NCI-H446 (cell line): ENCODE data around the gene EPN1.

Source experiments
- DNase-seq, 2 experiments: peaks; one replicate each; lab custom pipeline; 2025; lab: John Stamatoyannopoulos, UW

Gene EPN1

GRCh38 chr19:55660991-55661390, 14.0 kb upstream of the EPN1 start:
- DNase-seq = no peak

DNA sequence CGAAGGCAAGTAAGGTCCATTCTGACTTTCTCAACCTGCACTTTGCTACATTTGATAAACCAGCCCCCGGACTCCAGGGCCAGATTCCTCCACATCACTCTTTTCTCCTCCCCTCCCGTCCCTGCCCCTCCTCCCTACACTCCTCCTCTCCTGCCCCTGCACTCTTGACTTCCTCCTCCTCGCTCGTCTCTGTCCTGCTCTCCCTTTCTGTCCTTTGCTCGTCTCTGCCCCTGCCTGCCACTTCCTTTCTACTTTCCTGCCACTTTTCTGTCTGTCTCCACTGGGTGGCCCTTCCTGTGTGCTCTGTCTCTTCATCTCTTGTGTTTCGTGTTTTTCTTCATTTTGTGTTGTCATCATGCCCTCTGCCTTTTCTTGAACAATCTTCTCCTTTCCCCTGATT, 13.2 kb upstream of the EPN1 start:
- DNase-seq = no peak

DNA sequence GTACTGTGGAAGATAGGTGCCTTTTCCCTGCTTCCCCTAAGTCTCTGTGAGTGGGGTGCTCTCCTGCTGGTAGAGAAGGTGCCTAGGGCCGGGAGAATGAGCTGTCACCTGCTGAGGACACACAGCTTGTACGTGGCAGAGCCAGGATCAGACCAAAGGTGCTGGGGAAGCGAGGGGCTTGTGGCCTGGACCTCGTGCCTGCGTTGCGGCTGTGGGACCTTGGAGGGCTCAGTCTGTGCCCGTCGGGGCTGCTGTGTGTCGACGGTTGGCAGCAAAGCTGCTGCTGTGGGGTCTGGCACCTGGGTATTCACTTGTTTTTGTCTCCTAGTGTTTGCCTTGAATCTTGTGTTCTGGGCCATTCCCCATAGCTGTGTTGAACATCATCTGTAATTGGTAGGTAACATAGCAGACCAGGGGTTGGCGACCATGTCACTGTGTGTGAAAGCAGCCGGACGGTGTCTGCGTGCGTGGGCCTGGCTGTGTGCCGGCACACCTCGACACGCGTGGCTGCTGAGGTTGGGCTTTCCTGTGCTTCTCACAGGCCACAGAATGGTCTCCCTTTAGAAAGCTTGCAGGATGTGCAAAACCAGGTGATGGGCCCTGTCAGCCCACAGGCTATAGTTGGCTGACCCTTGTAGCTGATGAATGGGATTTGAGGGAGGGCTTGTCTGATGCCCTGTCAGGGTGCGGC, 11.0 kb upstream of the EPN1 start:
- DNase-seq = no peak

DNA sequence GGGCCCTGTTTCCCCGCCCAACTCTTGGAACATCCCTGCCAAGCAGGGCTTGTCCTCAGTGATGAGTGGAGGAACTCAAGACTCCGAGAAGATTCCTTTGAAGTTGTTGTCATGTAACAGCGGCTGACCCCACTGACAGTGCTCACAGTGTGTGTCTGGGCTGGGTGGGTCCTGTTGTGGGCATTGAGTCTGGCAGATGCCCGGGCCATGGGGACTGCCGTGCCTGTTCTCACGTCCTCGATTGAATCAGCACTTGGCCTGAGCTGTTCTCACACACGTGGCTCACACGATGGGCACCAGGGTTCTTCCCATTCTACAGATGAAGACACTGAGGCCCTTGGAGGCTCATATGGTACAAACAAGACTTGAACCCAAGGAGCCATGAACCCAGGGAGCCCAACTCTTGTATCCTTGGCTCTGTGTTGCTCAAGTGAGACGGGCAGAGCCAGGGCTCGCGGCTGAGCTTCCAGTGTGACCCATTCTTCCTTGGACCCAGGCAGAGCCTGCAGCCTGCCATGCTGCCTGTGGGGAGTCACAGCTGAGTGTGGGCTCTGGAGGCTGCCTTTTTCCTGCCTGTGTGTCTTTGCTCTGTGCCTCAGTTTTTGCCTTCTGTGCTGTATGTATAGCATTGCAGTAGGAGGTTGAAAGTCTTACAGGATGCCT, 8.6 kb upstream of the EPN1 start:
- no peak for DNase-seq

GRCh38 chr19:55667006-55667381, 8.0 kb upstream of the EPN1 start:
- no peak for DNase-seq

DNA sequence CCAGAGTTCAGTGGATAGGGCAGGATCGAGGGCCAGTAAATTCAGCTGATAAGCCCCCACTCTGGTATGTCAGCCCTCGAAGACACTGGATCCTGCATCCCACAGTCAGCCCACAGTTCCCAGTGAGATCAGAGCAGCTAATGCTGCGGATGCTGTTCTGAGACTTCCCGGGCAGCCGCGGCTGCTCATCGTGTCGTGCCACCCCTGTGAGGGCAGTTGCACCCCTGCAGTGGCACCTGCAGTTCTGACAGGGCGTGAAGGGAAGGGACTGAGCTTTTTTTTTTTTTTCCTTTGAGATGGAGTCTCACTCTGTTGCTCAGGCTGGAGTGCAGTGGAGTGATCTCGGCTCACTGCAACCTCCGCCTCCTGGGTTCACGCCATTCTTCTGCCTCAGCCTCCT, 7.5 kb upstream of the EPN1 start:
- no peak for DNase-seq

DNA sequence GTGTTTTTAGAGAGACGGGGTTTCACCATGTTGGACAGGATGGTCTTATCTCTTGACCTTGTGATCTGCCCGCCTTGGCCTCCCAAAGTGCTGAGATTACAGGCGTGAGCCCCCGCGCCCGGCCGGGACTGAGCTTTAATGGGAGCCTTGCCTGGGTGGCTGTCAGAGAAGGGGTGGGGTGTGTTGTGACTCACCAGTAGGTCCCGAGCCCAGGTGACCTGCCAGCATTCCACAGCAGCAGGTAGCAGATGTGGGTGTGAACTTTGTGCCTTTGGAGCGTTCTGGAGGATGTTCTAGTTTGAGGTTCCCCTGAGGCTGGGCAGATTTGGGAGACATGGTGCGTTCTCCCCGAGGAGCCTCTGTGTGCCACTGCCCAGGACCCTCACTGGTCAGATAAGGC, 7.1 kb upstream of the EPN1 start:
- no peak for DNase-seq

DNA sequence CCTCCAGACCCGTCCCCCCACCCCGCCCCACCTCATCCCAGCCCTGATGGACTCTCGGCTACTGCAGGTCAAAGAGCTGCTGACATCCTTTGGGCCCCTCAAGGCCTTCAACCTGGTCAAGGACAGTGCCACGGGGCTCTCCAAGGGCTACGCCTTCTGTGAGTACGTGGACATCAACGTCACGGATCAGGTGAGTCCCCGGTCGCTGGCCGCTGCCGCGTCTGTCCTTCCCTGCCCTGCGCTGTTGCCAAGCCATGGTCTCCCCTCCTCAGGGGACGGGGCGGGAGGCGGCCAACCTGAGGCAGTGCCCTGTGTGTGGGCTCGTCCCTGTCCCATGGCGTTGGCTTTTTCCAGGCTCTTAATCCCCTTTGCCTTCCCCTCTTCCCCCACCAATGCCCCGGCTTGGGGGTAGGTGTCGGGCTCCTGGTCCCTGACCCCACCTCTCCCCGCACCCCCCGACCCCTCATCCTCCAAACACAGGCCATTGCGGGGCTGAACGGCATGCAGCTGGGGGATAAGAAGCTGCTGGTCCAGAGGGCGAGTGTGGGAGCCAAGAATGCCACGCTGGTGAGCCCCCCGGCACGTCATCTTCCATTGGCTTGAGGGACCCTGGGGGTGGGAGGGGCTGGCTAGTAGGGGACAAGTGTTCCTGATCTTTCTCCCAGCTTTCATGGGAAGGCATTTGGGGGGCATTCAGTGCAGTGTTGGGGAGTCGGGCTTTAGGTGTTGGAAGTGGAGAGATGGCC, 6.2 kb upstream of the EPN1 start:
- DNase-seq = no peak

GRCh38 chr19:55669418-55670279, 5.4 kb upstream of the EPN1 start:
- DNase-seq = no peak

DNA sequence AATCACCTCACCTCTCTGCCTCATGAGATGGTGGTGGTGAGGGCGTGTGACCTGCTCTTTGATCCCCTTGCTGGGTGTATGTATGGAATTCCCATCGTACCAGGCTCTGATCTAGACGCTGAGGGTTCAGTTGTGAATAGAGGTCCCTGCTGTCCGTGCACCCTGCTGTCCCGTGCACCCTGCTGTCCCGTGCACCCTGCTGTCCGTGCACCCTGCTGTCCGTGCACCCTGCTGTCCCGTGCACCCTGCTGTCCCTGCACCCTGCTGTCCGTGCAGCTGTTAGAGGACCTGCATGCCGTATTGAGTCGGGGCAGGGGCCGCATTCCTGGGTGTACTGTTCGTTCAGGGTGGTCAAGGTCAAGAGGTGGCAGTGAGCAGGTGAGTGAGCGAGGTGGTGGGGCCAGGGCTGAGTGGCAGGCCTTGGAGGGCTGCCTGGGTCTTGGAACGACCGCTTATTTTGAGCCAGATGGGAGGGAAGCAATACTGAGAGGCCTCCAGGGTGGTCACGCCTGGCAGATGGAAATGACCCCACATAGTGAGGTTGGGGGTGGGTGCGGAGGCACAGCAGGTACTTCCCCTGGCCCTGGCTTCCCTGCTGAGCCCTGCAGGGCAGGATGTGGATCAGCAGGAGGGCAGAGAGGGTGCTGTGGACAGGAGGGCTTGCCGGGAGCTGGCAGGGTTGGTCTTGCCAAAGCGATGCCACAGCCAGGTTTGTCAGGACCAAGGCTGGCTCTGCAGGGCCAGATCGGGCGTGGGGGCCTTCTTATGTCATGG, 4.6 kb upstream of the EPN1 start:
- DNase-seq = peak in 1 of 2 experiments; percentile 10

DNA sequence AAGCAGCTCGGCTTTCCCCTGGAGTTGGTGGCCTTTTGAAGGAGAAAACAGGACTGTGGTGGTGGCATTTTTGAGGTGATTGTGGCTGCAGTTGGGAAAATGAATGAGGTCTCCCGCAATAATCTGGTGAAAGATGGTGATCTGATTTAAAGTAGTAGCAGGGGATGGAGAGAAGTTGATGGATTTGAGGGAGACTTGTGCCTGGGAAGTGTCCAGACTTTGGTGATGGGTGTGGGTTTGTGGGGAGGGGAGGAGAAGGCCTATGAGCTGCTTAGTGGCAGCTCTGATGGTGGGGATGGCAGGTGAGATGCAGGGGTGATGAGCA, 4.0 kb upstream of the EPN1 start:
- DNase-seq = no peak

DNA sequence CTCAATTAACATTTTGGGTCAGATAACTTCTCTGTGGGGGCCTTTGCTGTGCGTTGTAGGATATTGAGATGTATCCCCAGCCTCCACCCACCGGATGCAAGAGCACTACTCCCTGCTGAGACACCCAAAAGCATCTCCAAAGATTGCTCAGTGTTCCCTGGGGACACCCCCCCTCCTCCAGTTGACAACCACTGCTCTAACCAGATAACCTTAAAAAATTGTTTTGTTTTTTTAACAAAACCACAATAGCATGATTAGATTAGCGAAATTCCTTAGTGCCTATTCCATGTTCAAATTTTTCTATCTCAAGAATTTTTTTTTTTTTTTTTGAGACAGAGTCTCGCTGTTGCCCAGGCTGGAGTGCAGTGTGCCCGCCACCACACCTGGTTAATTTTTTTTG, 2.6 kb upstream of the EPN1 start:
- no peak for DNase-seq

DNA sequence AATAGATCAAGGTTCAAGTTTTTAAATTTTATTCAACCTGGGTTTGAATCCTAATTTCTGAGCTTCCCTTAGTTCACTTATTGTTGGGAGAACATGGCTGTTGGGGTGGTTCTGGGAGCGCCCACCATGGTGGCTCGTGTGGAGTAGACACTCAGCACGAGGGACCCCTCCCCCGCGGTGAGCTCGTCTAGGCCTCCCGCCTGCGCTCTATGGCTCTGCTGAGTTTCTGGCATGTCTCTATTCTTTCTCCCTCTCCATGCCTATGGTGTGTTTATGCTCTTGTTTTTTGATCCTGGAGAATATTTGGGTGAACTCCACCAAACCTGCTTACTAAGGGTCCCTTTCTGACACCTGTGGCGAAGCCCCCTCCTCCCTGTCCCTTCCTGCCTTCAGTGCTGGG, 1.6 kb upstream of the EPN1 start:
- DNase-seq = no peak

- no peak for DNase-seq
Observed at GRCh38 chr19:55673889-55674288, 1.1 kb upstream of the EPN1 start.

DNA sequence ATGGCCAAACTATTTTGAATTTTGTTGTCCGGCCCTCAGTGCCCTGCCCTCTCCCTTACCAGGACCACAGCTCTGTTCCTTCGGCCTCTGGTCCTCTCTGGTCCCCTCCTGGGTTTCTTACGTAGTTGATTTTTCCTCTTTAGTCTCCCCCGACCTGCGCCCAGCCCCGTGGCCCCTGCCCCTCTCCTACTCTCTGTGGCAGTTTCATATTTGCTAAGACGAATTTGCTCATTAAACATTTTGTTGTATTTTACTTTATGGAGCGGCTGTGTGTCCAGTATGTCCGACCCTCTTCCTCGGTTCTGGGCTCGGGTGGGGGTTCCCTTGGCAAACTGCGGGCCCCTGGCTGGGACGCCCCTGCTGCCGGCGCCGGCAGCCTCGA, 576 bp upstream of the EPN1 start:
- DNase-seq = no peak

DNA sequence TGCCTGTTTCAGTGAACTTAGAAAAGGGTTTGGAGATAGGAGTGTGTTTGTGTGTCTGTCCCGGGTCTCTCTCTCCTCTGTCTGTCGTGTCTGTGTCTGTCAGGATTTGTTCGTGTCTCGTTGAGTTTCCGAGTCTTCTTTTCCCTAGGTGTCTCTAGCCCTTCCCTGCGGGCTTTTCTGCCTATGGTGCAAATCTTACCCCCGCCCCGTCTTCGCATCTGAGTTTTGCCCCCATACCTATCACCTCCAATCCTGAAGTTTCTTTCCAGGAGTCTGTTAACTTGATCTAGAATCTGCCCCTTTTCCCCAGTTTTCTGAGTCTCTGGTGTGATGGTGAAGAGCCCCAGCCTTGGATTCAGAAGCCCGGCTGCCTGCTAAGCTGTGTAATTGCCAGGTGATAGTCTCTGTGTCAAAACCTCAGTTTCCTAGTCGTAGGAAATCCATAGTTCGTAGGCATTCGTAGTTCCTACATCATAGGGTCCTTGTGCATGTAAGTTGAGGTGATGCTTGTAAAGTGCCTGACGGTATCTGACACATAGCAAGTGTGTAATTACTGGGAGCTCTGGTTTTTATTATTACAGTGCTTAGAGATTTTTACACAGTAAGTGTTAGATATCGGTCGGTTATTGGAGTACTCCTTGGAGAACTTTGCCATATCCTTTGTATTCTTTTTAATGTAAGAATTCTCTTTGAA, 782 bp downstream of the EPN1 start:
- no peak for DNase-seq

GRCh38 chr19:55676383-55676782, 1.4 kb downstream of the EPN1 start:
- DNase-seq = no peak

- no peak for DNase-seq
Observed at GRCh38 chr19:55676889-55677505, 2.0 kb downstream of the EPN1 start.

- no peak for DNase-seq
Observed at GRCh38 chr19:55677572-55678028, 2.6 kb downstream of the EPN1 start.

DNA sequence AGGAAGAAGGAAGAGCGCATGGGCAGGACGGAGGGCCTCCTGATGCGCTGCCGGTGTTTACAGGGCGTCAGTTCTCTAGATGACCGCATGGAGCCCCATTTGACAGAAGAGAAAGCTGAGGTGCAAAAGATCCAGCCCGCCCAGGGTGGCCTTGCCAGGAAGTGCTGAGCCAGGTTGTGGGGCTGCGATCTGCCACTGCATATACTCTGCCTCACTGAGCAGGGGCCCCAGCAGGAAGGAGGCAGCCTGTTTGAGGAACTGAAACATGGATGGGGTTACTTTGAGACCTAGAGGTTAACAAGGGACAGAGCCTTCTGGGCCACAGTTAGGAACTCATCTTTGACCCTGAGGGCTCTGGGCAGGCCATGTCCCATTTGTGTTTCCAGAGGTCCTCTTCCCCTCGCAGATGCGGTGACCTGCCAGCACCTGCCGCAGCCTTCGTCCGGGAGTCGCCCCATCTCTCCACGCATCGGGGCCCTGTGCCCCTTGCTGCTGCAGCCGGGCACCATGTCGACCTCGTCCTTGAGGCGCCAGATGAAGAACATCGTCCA, 3.2 kb downstream of the EPN1 start:
- no peak for DNase-seq
